Measurements from ENCODE around the gene PRDM15. TPM values are rescaled to one million over a fixed set of nuclear protein-coding genes. Genes with fewer than 3 reads are reported as not detected.

PRDM15 gene
- total and polyA plus RNA-seq, 8 donors: 0.92 to 44.6 (median 3.4) TPM

- intact Hi-C loops (cut with DNase I; ENCODE audit: low total_unique reads): loop anchor here (10.0 kb wide), 1 partner anchor 52 kb away; the partner anchor contains the start of gene PRDM15
- Histone ChIP-seq H3K4me3 (peak overlapping the region in 3 of 4 donors; percentile 31 to 38 (median 34)), H3K9me3 (no peaks in the 10 kb centered on the region), H3K27me3 (peaks cover 0 to 10% (median 0%) of the 10 kb centered on the region in 3 donors), H3K36me3 (no peaks in the 10 kb centered on the region), H3K27ac (peak overlapping the region; percentile 50 to 88 (median 83)), H3K4me1 (peaks cover 17 to 64% (median 55%) of the 10 kb centered on the region in 4 donors)
- WGBS, 5 donors: 18 to 26% (median 25%) methylated on average over 3 of the region's 3 CpGs
- no peak for DNase-seq
- TF ChIP-seq EP300 (IDR thresholded peaks at IDR 0.05): no peak
- no peak for TF ChIP-seq CTCF (IDR thresholded peaks at IDR 0.05)
- no peak for TF ChIP-seq POLR2A (IDR thresholded peaks at IDR 0.05)
- no peak for TF ChIP-seq POLR2AphosphoS5 (IDR thresholded peaks at IDR 0.05)
Measured at GRCh38 chr21:41926807-41927171, 47.6 kb upstream of the PRDM15 start.

GRCh38 chr21:41926117-41926806 lies 47.1 kb upstream of the PRDM15 start:
- 14 to 25% (median 18%) methylated on average over 11 of the region's 11 CpGs for WGBS, 5 donors
- intact Hi-C loops (cut with DNase I; ENCODE audit: low total_unique reads): loop anchor here (10.0 kb wide), 1 partner anchor 51 kb away; the partner anchor contains the start of gene PRDM15
- no peak for TF ChIP-seq CTCF (IDR thresholded peaks at IDR 0.05)
- TF ChIP-seq POLR2A (IDR thresholded peaks at IDR 0.05): no peak
- no peak for TF ChIP-seq EP300 (IDR thresholded peaks at IDR 0.05)
- peak in 2 of 3 donors; percentile 8 to 66 for TF ChIP-seq POLR2AphosphoS5 (IDR thresholded peaks at IDR 0.05)
- H3K36me3 ChIP-seq: no peaks in the 10 kb centered on the region
- H3K27ac ChIP-seq: peak overlapping the region; percentile 26 to 88 (median 83)
- peaks cover 17 to 64% (median 53%) of the 10 kb centered on the region in 4 donors for H3K4me1 ChIP-seq
- peaks cover 0 to 10% (median 0%) of the 10 kb centered on the region in 3 donors for H3K27me3 ChIP-seq
- peak; percentile 44 to 86 for DNase-seq
- H3K4me3 ChIP-seq: peak overlapping the region; percentile 31 to 38 (median 34)
- H3K9me3 ChIP-seq: no peaks in the 10 kb centered on the region

- Histone ChIP-seq H3K4me1 (peaks cover 17 to 68% (median 53%) of the 10 kb centered on the region in 4 donors), H3K9me3 (no peaks in the 10 kb centered on the region), H3K27ac (peak overlapping the region; percentile 26 to 88 (median 83)), H3K27me3 (peaks cover 0 to 10% (median 0%) of the 10 kb centered on the region in 3 donors), H3K36me3 (peaks cover 0 to 4% (median 0%) of the 10 kb centered on the region in 4 donors), H3K4me3 (peak overlapping the region; percentile 31 to 38 (median 34))
- no peak for TF ChIP-seq CTCF (IDR thresholded peaks at IDR 0.05)
- TF ChIP-seq EP300 (IDR thresholded peaks at IDR 0.05): no peak
- TF ChIP-seq POLR2A (IDR thresholded peaks at IDR 0.05): no peak
- TF ChIP-seq POLR2AphosphoS5 (IDR thresholded peaks at IDR 0.05): no peak
- intact Hi-C loops (cut with DNase I; ENCODE audit: low total_unique reads): loop anchor here (10.0 kb wide), 1 partner anchor 51 kb away; the partner anchor contains the start of gene PRDM15
- 59 to 68% (median 62%) methylated on average over 4 of the region's 4 CpGs for WGBS, 5 donors
- peak in 1 of 2 donors; percentile 22 for DNase-seq
Measured at GRCh38 chr21:41925767-41926116, 46.6 kb upstream of the PRDM15 start.

- peak overlapping the region; percentile 24 to 88 (median 83) for H3K27ac ChIP-seq
- TF ChIP-seq EP300 (IDR thresholded peaks at IDR 0.05): no peak
- TF ChIP-seq POLR2A (IDR thresholded peaks at IDR 0.05): no peak
- TF ChIP-seq POLR2AphosphoS5 (IDR thresholded peaks at IDR 0.05): no peak
- no peak for TF ChIP-seq CTCF (IDR thresholded peaks at IDR 0.05)
- peaks cover 0 to 10% (median 0%) of the 10 kb centered on the region in 3 donors for H3K27me3 ChIP-seq
- no peaks in the 10 kb centered on the region for H3K9me3 ChIP-seq
- 65 to 89% (median 78%) methylated on average over 6 of the region's 6 CpGs for WGBS, 5 donors
- no peak for DNase-seq
- peaks cover 0 to 7% (median 3%) of the 10 kb centered on the region in 4 donors for H3K36me3 ChIP-seq
- no peak overlapping the region for H3K4me3 ChIP-seq
- intact Hi-C loops (cut with DNase I; ENCODE audit: low total_unique reads): loop anchor here (10.0 kb wide), 1 partner anchor 50 kb away; the partner anchor contains the start of gene PRDM15
- H3K4me1 ChIP-seq: peaks cover 17 to 59% (median 44%) of the 10 kb centered on the region in 4 donors
Measured at GRCh38 chr21:41924368-41924754, 45.2 kb upstream of the PRDM15 start.

Data from stomach (tissue), 9 donors.